ENCODE results near the gene EFNB2. TPM values are rescaled to one million over a fixed set of nuclear protein-coding genes. Genes with fewer than 3 reads are reported as not detected.

EFNB2 gene
- total and polyA plus RNA-seq, 2 of the 8 experiments (the other 6 are each of a cell fraction or from before 2014, with no cell fraction given) = 8.2 to 12.0 TPM

DNA sequence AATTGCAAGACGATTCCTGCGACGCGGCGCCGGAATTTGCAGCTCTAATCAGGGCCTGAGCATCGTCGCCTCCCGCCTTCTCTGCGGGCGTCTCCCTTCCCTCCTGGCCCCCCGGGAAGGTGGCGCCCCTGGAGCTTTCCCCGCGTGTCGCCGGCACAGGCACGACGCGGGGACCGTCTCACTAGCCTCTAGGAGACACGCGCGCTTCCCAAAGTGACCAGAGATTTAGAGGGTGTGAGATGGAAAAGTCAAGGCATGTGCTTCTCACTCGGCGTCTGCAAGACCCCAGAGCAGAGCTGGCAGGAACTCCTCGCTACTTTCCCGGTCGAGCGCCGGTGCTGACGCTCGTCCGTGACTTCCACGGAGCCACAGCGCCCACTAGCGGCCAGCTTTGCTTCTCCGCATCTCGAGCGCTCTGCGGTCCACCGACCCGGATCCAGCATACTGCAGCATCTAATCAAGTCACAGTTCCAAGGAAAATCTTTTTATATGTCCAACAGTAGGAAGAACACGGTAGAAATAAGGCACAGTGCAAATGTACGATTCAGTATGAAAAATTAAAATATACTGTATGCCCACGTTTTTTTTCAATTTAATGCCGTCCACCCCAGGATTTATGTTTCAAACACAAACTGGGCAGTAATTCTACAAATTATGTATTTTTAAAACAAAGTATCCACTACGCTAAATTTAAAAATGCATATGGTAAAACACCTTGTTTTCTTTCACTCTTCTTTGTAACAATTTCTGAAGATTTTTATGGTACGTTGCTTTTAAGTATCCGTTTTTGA is 977 bp upstream of the EFNB2 start:
- Histone ChIP-seq H4K5ac (ENCODE audit: insufficient read length, low read depth, low read length) (peak overlapping the region; percentile 47), H3K4ac (replicated peaks; ENCODE audit: insufficient read length, low read depth, low read length) (no peak overlapping the region), H3K36me3 (ENCODE audit: control insufficient read depth in 2 of 4, insufficient read depth in 4 of 4, low read length in 3 of 4) (peaks cover 0 to 9% (median 1%) of the 10 kb centered on the region in 4 experiments; a peak in 1 of 8 replicates), H3K4me3 (ENCODE audit: extremely low read depth in 1 of 4, insufficient read depth in 2 of 4, low read depth in 3 of 4, low read length in 4 of 4) (peak overlapping the region; percentile 16 to 68 (median 50); a peak in 7 of 8 replicates), H3K56ac (replicated peaks; ENCODE audit: insufficient read length, low read depth, low read length) (no peak overlapping the region), H3K14ac (ENCODE audit: insufficient read length) (no peak overlapping the region), H3K79me2 (ENCODE audit: control insufficient read depth in 1 of 2, insufficient read depth in 2 of 2, low read length in 2 of 2) (peaks cover 0 to 21% of the 10 kb centered on the region in 2 experiments; a peak in 2 of 4 replicates), H4K91ac (replicated peaks; ENCODE audit: insufficient read length, low read length) (no peak overlapping the region), H2AK5ac (ENCODE audit: low read depth, low read length) (no peak overlapping the region), H3K4me1 (replicated peaks in 1 of 4; ENCODE audit: control insufficient read depth in 3 of 4, insufficient read depth in 4 of 4, low read length in 3 of 4) (peaks cover 0 to 14% (median 6%) of the 10 kb centered on the region in 4 experiments; a peak in 3 of 7 replicates), H2BK120ac (replicated peaks; ENCODE audit: low read depth, low read length) (no peak overlapping the region), H2BK15ac (ENCODE audit: low read length) (no peak overlapping the region), H3K27me3 (replicated peaks in 1 of 4; ENCODE audit: control insufficient read depth in 3 of 4, extremely low read depth in 1 of 4, insufficient read depth in 3 of 4, low read length in 3 of 4) (peaks cover 0 to 14% (median 7%) of the 10 kb centered on the region in 4 experiments; a peak in 5 of 7 replicates), H3K9ac (replicated peaks in 1 of 4; ENCODE audit: extremely low read depth in 1 of 4, low read depth in 3 of 4, low read length in 3 of 4) (no peak overlapping the region), H3K4me2 (ENCODE audit: insufficient read depth in 1 of 2, low read depth in 2 of 2, low read length in 2 of 2) (peak overlapping the region; percentile 73 to 86), H2BK12ac (ENCODE audit: low read depth, low read length) (no peak overlapping the region), H3K23ac (ENCODE audit: insufficient read length) (no peak overlapping the region), H3K18ac (ENCODE audit: extremely low read depth, low read length) (peak overlapping the region; percentile 79; the same call in 1 of the 2 replicates), H3K23me2 (ENCODE audit: low read depth, low read length) (peaks cover 16% of the 10 kb centered on the region), H4K20me1 (replicated peaks in 1 of 2; ENCODE audit: control insufficient read depth in 1 of 2, insufficient read depth in 2 of 2, low read length in 2 of 2) (peaks cover 4 to 7% of the 10 kb centered on the region in 2 experiments), H2BK5ac (ENCODE audit: low read depth, low read length) (no peak overlapping the region), H3K27ac (ENCODE audit: low read depth, low read length) (no peak overlapping the region), H3K79me1 (ENCODE audit: low read depth, low read length) (no peaks in the 10 kb centered on the region), H2AFZ (ENCODE audit: low read length) (peak overlapping the region; percentile 19; the same call in 1 of the 2 replicates), H4K8ac (ENCODE audit: extremely low read depth, insufficient read depth, low read length) (peak overlapping the region; percentile 68; the same call in 1 of the 2 replicates), H2BK20ac (ENCODE audit: low read length) (no peak overlapping the region), H3K9me3 (ENCODE audit: insufficient read depth in 2 of 2, low read depth in 1 of 2, low read length in 1 of 2) (no peaks in the 10 kb centered on the region)
- CTCF ChIA-PET (ENCODE audit: partially characterized antibody) = interaction anchor here (0.6 to 2.4 kb wide), 31 partner anchors 9 to 603 kb away, joined by 3 to 11 read pairs (median 3); no protein-coding TSS in a partner anchor
- DNase-seq (ENCODE audit: low read depth in 1 of 2, low spot score in 2 of 2) = peak; percentile 75 to 97
- WGBS, 2 experiments (ENCODE audit: extremely low coverage in 1 of 2, insufficient coverage in 1 of 2, insufficient read length in 1 of 2, insufficient replicate concordance in 2 of 2, low coverage in 1 of 2, low lambda C conversion rate in 2 of 2, missing lambda C conversion rate in 1 of 2) = 10% methylated on average over 40 of the region's 50 CpGs; no CpG with 5 or more reads in 1 of the 2 experiments
- peak; percentile 58 for FAIRE-seq
- POLR2A ChIA-PET (ENCODE audit: partially characterized antibody) = interaction anchor here (0.7 to 2.3 kb wide), 10 partner anchors 9 to 385 kb away, joined by 3 to 15 read pairs (median 4); partner anchors contain the start of gene ARGLU1
- TF ChIP-seq JUN (IDR thresholded peaks at IDR 0.05; ENCODE audit: low read depth, low read length) (no peak), RAD21 (IDR thresholded peaks at IDR 0.05 in 1 of 2, conservative IDR thresholded peaks at IDR 0.05 in 1 of 2; ENCODE audit: low read depth in 2 of 2, low read length in 2 of 2) (peak; percentile 96 to 97), RBBP5 (IDR thresholded peaks at IDR 0.05; ENCODE audit: borderline replicate concordance, low read depth, low read length) (0 out of 2 replicates have a peak, but pooled peaks have one; percentile 8), CREB1 (IDR thresholded peaks at IDR 0.05) (peak; percentile 77), CBX8 (IDR thresholded peaks at IDR 0.05; ENCODE audit: borderline replicate concordance, low read depth, low read length) (no peak), RNF2 (IDR thresholded peaks at IDR 0.05; ENCODE audit: borderline replicate concordance, low read depth, low read length, missing control alignments, poor library complexity, severe bottlenecking) (no peak)
- TF ChIP-seq, protein P1, sequence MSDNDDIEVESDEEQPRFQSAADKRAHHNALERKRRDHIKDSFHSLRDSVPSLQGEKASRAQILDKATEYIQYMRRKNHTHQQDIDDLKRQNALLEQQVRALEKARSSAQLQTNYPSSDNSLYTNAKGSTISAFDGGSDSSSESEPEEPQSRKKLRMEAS (IDR thresholded peaks at IDR 0.05) = peak; percentile 87
- TF ChIP-seq, protein P2, sequence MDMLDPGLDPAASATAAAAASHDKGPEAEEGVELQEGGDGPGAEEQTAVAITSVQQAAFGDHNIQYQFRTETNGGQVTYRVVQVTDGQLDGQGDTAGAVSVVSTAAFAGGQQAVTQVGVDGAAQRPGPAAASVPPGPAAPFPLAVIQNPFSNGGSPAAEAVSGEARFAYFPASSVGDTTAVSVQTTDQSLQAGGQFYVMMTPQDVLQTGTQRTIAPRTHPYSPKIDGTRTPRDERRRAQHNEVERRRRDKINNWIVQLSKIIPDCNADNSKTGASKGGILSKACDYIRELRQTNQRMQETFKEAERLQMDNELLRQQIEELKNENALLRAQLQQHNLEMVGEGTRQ (IDR thresholded peaks at IDR 0.05; ENCODE audit: low read length) = 0 out of 2 replicates have a peak, but pooled peaks have one; percentile 14

Data from H1 (cell line).